Right lobe of liver (tissue), 4 donors: ENCODE measurements around the gene ADORA1.

Source experiments
- CTCF ChIP-seq, 4 donors: fragments of 200-600 bp in 3 of 4; fragments of 450-650 bp in 1 of 4; IDR thresholded peaks; one replicate each; pipeline versions ENCODE4 v1.5.1 to v1.8.0; 2016 to 2022; ENCODE audit warnings: antibody characterized with exemption in 4 of 4, mild to moderate bottlenecking in 2 of 4
- POLR2A ChIP-seq: fragments of 450-650 bp; IDR thresholded peaks from one replicate; pipeline ENCODE4 v1.6.1; 2017; ENCODE audit warnings: antibody characterized with exemption, mild to moderate bottlenecking
- donor health status: DM: no; HTN: no; CAD: no.
- donor health status: DM: no; HTN: no; CAD: no.
- donor health status: DM: no; HTN: yes; CAD: no.

GRCh38 chr1:203089001-203089650 is 38.4 kb upstream of the ADORA1 start:
- no peak for TF ChIP-seq CTCF (IDR thresholded peaks at IDR 0.05)
- TF ChIP-seq POLR2A = no peak
